HepG2 (cell line): ENCODE measurements around the gene MYCBP2. TPM values are rescaled to one million over a fixed set of nuclear protein-coding genes. Genes with fewer than 3 reads are reported as not detected.

Experiments used
- HNF4G ChIP-seq, 2 experiments: sonication (generic) in 1 of 2; formaldehyde crosslinking in 1 of 2; IDR thresholded peaks; 2 replicates each; pipeline versions ENCODE4 v1.4.0 to v1.6.1; 2011 to 2020; ENCODE audit warnings: borderline replicate concordance in 2 of 2, low read depth in 2 of 2, mild to moderate bottlenecking in 2 of 2, low read length in 1 of 2, missing genetic modification reagents in 1 of 2, moderate library complexity in 1 of 2
- HNRNPL ChIP-seq: fragments of 200-400 bp; formaldehyde crosslinking; IDR thresholded peaks from 2 replicates; pipeline ENCODE4 v1.6.1; 2017; ENCODE audit warnings: mild to moderate bottlenecking, low read depth, low read length
- KLF13 ChIP-seq: sonication (generic); formaldehyde crosslinking; IDR thresholded peaks from 2 replicates; pipeline ENCODE4 v1.4.0; 2020; ENCODE audit warnings: mild to moderate bottlenecking, missing genetic modification reagents
- POGZ ChIP-seq: sonication (generic); formaldehyde crosslinking; IDR thresholded peaks from 2 replicates; pipeline ENCODE4 v1.4.0; 2020; ENCODE audit warnings: mild to moderate bottlenecking, missing genetic modification reagents
- PPARG ChIP-seq: conservative IDR thresholded peaks from 2 replicates; pipeline ENCODE4 v1.6.1; 2016; ENCODE audit warnings: missing biosample characterization, missing genetic modification reagents
- SAP130 ChIP-seq: IDR thresholded peaks from 2 replicates; pipeline ENCODE4 v1.6.1; 2016; ENCODE audit warnings: low read depth
- SIX1 ChIP-seq: sonication (generic); formaldehyde crosslinking; IDR thresholded peaks from 2 replicates; pipeline ENCODE4 v1.4.0; 2020; ENCODE audit warnings: missing genetic modification reagents, borderline replicate concordance
- ZNF124 ChIP-seq: sonication (generic); formaldehyde crosslinking; IDR thresholded peaks from 2 replicates; pipeline ENCODE4 v1.4.0; 2020; ENCODE audit warnings: missing genetic modification reagents
- ZNF556 ChIP-seq: sonication (generic); formaldehyde crosslinking; IDR thresholded peaks from 2 replicates; pipeline ENCODE4 v1.4.0; 2020; ENCODE audit warnings: mild to moderate bottlenecking, missing genetic modification reagents, borderline replicate concordance
- ZNF703 ChIP-seq: sonication (generic); formaldehyde crosslinking; IDR thresholded peaks from 2 replicates; pipeline ENCODE4 v1.5.1; 2020; ENCODE audit warnings: missing genetic modification reagents, mild to moderate bottlenecking, moderate library complexity, borderline replicate concordance
- ZNF713 ChIP-seq: sonication (generic); formaldehyde crosslinking; IDR thresholded peaks from 2 replicates; pipeline ENCODE4 v1.4.0; 2020; ENCODE audit warnings: mild to moderate bottlenecking, missing genetic modification reagents
- polyA plus RNA-seq, 8 experiments: library from polyadenylated mRNA; depleted of rRNA in 3 of 8; stranded (reverse) in 7 of 8; unstranded in 1 of 8; fragments of >200 nt; fragmentation: Illumina TruSeq in 4 of 8; extraction: Trizol in 4 of 8; gene quantifications; 2 replicates each; pipeline versions ENCODE4 v1.2.1 to v1.2.3, GENCODE V29; 2011 to 2016; ENCODE audit warnings: low read depth in 4 of 8, missing spikeins in 1 of 8, mixed read lengths in 1 of 8; ENCODE audit not compliant: insufficient read depth in 1 of 8
- total RNA-seq, 5 experiments: library from RNA; depleted of rRNA; stranded (reverse); fragments of >200 nt; fragmentation: Illumina TruSeq; extraction: Trizol; gene quantifications; 2 replicates each; pipeline ENCODE4 v1.2.3, GENCODE V29; 2016; ENCODE audit warnings: low read depth in 1 of 5
- TF ChIP-seq, protein P1 (sequence below): sonication (generic); formaldehyde crosslinking; conservative IDR thresholded peaks from 2 replicates; pipeline ENCODE4 v1.4.0; 2020; ENCODE audit warnings: missing genetic modification reagents
- TF ChIP-seq, protein P2 (sequence below), 2 experiments: sonication (generic) in 1 of 2; formaldehyde crosslinking in 1 of 2; IDR thresholded peaks; 2 replicates each; pipeline versions ENCODE4 v1.5.1 to v1.6.1; 2011 to 2020; ENCODE audit warnings: borderline replicate concordance in 1 of 2, low read depth in 1 of 2, low read length in 1 of 2, mild to moderate bottlenecking in 1 of 2, missing genetic modification reagents in 1 of 2, moderate library complexity in 1 of 2
- TF ChIP-seq, protein P3 (sequence below): sonication (generic); formaldehyde crosslinking; IDR thresholded peaks from 2 replicates; pipeline ENCODE4 v1.4.0; 2020; ENCODE audit warnings: mild to moderate bottlenecking, missing genetic modification reagents
- TF ChIP-seq, protein P4 (sequence below): sonication (generic); formaldehyde crosslinking; IDR thresholded peaks from 2 replicates; pipeline ENCODE4 v1.5.1; 2020; ENCODE audit warnings: missing genetic modification reagents, mild to moderate bottlenecking, borderline replicate concordance
- TF ChIP-seq, protein P5 (sequence below): sonication (generic); formaldehyde crosslinking; conservative IDR thresholded peaks from 2 replicates; pipeline ENCODE4 v1.8.0; 2022; ENCODE audit warnings: mild to moderate bottlenecking, moderate library complexity, missing genetic modification reagents
- TF ChIP-seq, protein P6 (sequence below): IDR thresholded peaks from 2 replicates; pipeline ENCODE4 v1.6.1; 2016; ENCODE audit warnings: control low read depth

MYCBP2 gene
- total and polyA plus RNA-seq, 2 of the 13 experiments (the other 11 are each of a cell fraction or from before 2014, with no cell fraction given), result 16.3 to 35.3 TPM

DNA sequence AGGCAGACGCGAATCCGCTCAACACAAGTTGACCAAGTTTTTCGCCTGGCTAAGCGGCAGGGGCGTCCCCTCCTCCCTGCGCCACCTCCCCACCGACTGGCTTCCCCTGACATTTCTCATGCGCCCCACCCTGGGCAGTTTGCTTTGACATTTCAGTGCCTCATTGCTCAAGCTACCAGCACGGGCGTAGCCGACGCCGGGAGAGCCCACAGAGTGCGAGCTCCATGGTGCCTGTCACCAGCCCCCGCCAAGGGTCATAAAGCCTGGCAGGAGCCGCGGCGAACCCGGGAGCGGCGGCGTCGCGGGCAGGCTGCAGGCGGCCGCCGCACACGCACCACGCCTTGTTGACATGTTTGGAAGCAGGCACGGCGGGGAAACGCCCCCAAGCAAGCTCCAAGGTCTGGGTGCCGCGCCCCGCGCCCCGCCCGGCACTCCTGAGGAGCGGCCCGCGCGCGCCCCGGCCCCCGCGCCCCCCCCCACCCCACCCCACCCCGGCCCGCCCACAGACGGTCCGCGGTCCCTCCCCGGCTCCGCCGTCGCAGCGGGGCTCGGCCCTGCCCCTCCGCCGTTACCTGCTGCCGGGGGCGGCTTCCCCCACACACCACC is 300.5 kb downstream of the MYCBP2 start (continued):
- TF ChIP-seq, protein P1, sequence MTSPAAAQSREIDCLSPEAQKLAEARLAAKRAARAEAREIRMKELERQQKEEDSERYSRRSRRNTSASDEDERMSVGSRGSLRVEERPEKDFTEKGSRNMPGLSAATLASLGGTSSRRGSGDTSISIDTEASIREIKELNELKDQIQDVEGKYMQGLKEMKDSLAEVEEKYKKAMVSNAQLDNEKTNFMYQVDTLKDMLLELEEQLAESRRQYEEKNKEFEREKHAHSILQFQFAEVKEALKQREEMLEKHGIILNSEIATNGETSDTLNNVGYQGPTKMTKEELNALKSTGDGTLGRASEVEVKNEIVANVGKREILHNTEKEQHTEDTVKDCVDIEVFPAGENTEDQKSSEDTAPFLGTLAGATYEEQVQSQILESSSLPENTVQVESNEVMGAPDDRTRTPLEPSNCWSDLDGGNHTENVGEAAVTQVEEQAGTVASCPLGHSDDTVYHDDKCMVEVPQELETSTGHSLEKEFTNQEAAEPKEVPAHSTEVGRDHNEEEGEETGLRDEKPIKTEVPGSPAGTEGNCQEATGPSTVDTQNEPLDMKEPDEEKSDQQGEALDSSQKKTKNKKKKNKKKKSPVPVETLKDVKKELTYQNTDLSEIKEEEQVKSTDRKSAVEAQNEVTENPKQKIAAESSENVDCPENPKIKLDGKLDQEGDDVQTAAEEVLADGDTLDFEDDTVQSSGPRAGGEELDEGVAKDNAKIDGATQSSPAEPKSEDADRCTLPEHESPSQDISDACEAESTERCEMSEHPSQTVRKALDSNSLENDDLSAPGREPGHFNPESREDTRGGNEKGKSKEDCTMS (CRISPR knock-in tag), result no peak
- TF ChIP-seq ZNF703 (CRISPR knock-in tag) (no peak), ZNF124 (CRISPR knock-in tag) (no peak), ZNF713 (CRISPR knock-in tag) (0 out of 2 replicates have a peak, but pooled peaks have one; percentile 45), POGZ (no peak), HNRNPL (0 out of 2 replicates have a peak, but pooled peaks have one; percentile 29), PPARG (CRISPR knock-in tag) (no peak), SIX1 (CRISPR knock-in tag) (no peak), SAP130 (CRISPR knock-in tag) (peak; percentile 73), KLF13 (CRISPR knock-in tag) (no peak), HNF4G (IDR thresholded peaks at IDR 0.05; ENCODE audit: borderline replicate concordance, low read depth, low read length) (no peak), HNF4G (CRISPR knock-in tag; IDR thresholded peaks at IDR 0.05; ENCODE audit: borderline replicate concordance, low read depth) (no peak), ZNF556 (no peak)
- TF ChIP-seq, protein P2, sequence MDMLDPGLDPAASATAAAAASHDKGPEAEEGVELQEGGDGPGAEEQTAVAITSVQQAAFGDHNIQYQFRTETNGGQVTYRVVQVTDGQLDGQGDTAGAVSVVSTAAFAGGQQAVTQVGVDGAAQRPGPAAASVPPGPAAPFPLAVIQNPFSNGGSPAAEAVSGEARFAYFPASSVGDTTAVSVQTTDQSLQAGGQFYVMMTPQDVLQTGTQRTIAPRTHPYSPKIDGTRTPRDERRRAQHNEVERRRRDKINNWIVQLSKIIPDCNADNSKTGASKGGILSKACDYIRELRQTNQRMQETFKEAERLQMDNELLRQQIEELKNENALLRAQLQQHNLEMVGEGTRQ (IDR thresholded peaks at IDR 0.05; ENCODE audit: low read depth, low read length), result no peak
- TF ChIP-seq, protein P2 (CRISPR knock-in tag; IDR thresholded peaks at IDR 0.05; ENCODE audit: borderline replicate concordance), result no peak
- TF ChIP-seq, protein P3, sequence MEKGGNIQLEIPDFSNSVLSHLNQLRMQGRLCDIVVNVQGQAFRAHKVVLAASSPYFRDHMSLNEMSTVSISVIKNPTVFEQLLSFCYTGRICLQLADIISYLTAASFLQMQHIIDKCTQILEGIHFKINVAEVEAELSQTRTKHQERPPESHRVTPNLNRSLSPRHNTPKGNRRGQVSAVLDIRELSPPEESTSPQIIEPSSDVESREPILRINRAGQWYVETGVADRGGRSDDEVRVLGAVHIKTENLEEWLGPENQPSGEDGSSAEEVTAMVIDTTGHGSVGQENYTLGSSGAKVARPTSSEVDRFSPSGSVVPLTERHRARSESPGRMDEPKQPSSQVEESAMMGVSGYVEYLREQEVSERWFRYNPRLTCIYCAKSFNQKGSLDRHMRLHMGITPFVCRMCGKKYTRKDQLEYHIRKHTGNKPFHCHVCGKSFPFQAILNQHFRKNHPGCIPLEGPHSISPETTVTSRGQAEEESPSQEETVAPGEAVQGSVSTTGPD (CRISPR knock-in tag), result no peak
- TF ChIP-seq, protein P4, sequence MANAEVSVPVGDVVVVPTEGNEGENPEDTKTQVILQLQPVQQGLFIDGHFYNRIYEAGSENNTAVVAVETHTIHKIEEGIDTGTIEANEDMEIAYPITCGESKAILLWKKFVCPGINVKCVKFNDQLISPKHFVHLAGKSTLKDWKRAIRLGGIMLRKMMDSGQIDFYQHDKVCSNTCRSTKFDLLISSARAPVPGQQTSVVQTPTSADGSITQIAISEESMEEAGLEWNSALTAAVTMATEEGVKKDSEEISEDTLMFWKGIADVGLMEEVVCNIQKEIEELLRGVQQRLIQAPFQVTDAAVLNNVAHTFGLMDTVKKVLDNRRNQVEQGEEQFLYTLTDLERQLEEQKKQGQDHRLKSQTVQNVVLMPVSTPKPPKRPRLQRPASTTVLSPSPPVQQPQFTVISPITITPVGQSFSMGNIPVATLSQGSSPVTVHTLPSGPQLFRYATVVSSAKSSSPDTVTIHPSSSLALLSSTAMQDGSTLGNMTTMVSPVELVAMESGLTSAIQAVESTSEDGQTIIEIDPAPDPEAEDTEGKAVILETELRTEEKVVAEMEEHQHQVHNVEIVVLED (CRISPR knock-in tag), result peak; percentile 25; the same call in 1 of the 2 replicates
- TF ChIP-seq, protein P5, sequence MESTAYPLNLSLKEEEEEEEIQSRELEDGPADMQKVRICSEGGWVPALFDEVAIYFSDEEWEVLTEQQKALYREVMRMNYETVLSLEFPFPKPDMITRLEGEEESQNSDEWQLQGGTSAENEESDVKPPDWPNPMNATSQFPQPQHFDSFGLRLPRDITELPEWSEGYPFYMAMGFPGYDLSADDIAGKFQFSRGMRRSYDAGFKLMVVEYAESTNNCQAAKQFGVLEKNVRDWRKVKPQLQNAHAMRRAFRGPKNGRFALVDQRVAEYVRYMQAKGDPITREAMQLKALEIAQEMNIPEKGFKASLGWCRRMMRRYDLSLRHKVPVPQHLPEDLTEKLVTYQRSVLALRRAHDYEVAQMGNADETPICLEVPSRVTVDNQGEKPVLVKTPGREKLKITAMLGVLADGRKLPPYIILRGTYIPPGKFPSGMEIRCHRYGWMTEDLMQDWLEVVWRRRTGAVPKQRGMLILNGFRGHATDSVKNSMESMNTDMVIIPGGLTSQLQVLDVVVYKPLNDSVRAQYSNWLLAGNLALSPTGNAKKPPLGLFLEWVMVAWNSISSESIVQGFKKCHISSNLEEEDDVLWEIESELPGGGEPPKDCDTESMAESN (CRISPR knock-in tag), result no peak
- TF ChIP-seq, protein P6, sequence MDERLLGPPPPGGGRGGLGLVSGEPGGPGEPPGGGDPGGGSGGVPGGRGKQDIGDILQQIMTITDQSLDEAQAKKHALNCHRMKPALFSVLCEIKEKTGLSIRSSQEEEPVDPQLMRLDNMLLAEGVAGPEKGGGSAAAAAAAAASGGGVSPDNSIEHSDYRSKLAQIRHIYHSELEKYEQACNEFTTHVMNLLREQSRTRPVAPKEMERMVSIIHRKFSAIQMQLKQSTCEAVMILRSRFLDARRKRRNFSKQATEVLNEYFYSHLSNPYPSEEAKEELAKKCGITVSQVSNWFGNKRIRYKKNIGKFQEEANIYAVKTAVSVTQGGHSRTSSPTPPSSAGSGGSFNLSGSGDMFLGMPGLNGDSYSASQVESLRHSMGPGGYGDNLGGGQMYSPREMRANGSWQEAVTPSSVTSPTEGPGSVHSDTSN (CRISPR knock-in tag), result no peak
